ENCODE data around the gene PTPN3. TPM values are rescaled to one million over a fixed set of nuclear protein-coding genes. Genes with fewer than 3 reads are reported as not detected.

Gene PTPN3
- total RNA-seq, 1 experiment from 2014 or later = 1.1 TPM

- no peaks in the 10 kb centered on the region for H3K4me1 ChIP-seq (ENCODE audit: insufficient read depth, low read length, poor library complexity, severe bottlenecking)
- no peak for DNase-seq (ENCODE audit: low spot score)
- no peak overlapping the region for H3K27ac ChIP-seq (ENCODE audit: low read depth, low read length, poor library complexity, severe bottlenecking)
- no TSS peak for BruUV-seq (replicated peaks)
- no peaks in the 10 kb centered on the region for H3K36me3 ChIP-seq (ENCODE audit: insufficient read depth, low read length, poor library complexity, severe bottlenecking)
- intact Hi-C loops (cut with micrococcal nuclease; ENCODE audit: unreplicated experiment) = no loop called here
- H3K9me3 ChIP-seq (ENCODE audit: low read depth, low read length, poor library complexity, severe bottlenecking) = no peaks in the 10 kb centered on the region
- H3K27me3 ChIP-seq (replicated peaks; ENCODE audit: insufficient read depth, low read depth, low read length, poor library complexity) = no peaks in the 10 kb centered on the region
- CTCF ChIA-PET = interaction anchor here (0.6 kb wide), 1 partner anchor 13 kb away, joined by 3 read pairs; no protein-coding TSS in a partner anchor
- H3K4me3 ChIP-seq (ENCODE audit: low read depth, low read length, poor library complexity, severe bottlenecking) = no peak overlapping the region
- TF ChIP-seq CTCF (conservative IDR thresholded peaks at IDR 0.05; ENCODE audit: low read depth, low read length) (no peak), EZH2 (IDR thresholded peaks at IDR 0.05; ENCODE audit: borderline replicate concordance, low read depth, low read length, poor library complexity, severe bottlenecking) (no peak)
- POLR2A ChIA-PET (ENCODE audit: low non-redundant PET) = no interaction called here
Observed at GRCh38 chr9:109453210-109453842, 44.8 kb downstream of the PTPN3 start.

- Histone ChIP-seq H3K4me1 (ENCODE audit: insufficient read depth, low read length, poor library complexity, severe bottlenecking) (no peaks in the 10 kb centered on the region), H3K27ac (ENCODE audit: low read depth, low read length, poor library complexity, severe bottlenecking) (no peak overlapping the region), H3K4me3 (ENCODE audit: low read depth, low read length, poor library complexity, severe bottlenecking) (no peak overlapping the region), H3K9me3 (ENCODE audit: low read depth, low read length, poor library complexity, severe bottlenecking) (no peaks in the 10 kb centered on the region), H3K27me3 (replicated peaks; ENCODE audit: insufficient read depth, low read depth, low read length, poor library complexity) (no peaks in the 10 kb centered on the region), H3K36me3 (ENCODE audit: insufficient read depth, low read length, poor library complexity, severe bottlenecking) (no peaks in the 10 kb centered on the region)
- TF ChIP-seq CTCF (conservative IDR thresholded peaks at IDR 0.05; ENCODE audit: low read depth, low read length) (no peak), EZH2 (IDR thresholded peaks at IDR 0.05; ENCODE audit: borderline replicate concordance, low read depth, low read length, poor library complexity, severe bottlenecking) (no peak)
- no TSS peak for BruUV-seq (replicated peaks)
- ChIA-PET CTCF (interaction anchor here (0.6 kb wide), 1 partner anchor 12 kb away, joined by 3 read pairs; no protein-coding TSS in a partner anchor), POLR2A (ENCODE audit: low non-redundant PET) (no interaction called here)
- DNase-seq (ENCODE audit: low spot score) = no peak
- intact Hi-C loops (cut with micrococcal nuclease; ENCODE audit: unreplicated experiment) = no loop called here
Observed at GRCh38 chr9:109452761-109453160, 45.3 kb downstream of the PTPN3 start.

GRCh38 chr9:109451311-109452025, 46.6 kb downstream of the PTPN3 start:
- ChIA-PET POLR2A (ENCODE audit: low non-redundant PET) (no interaction called here), CTCF (interaction anchor here (0.6 to 1.5 kb wide), 3 partner anchors 11 to 50 kb away, joined by 3 read pairs; no protein-coding TSS in a partner anchor)
- intact Hi-C loops (cut with micrococcal nuclease; ENCODE audit: unreplicated experiment) = no loop called here

More at GRCh38 chr9:109451311-109452025, 46.6 kb downstream of the PTPN3 start:
- no peak overlapping the region for H3K4me3 ChIP-seq (ENCODE audit: low read depth, low read length, poor library complexity, severe bottlenecking)
- H3K27ac ChIP-seq (ENCODE audit: low read depth, low read length, poor library complexity, severe bottlenecking) = no peak overlapping the region
- no peaks in the 10 kb centered on the region for H3K36me3 ChIP-seq (ENCODE audit: insufficient read depth, low read length, poor library complexity, severe bottlenecking)
- no peaks in the 10 kb centered on the region for H3K27me3 ChIP-seq (replicated peaks; ENCODE audit: insufficient read depth, low read depth, low read length, poor library complexity)
- H3K4me1 ChIP-seq (ENCODE audit: insufficient read depth, low read length, poor library complexity, severe bottlenecking) = no peaks in the 10 kb centered on the region
- BruUV-seq (replicated peaks) = no TSS peak
- no peak for DNase-seq (ENCODE audit: low spot score)
- no peak for TF ChIP-seq CTCF (conservative IDR thresholded peaks at IDR 0.05; ENCODE audit: low read depth, low read length)
- TF ChIP-seq EZH2 (IDR thresholded peaks at IDR 0.05; ENCODE audit: borderline replicate concordance, low read depth, low read length, poor library complexity, severe bottlenecking) = no peak
- no peaks in the 10 kb centered on the region for H3K9me3 ChIP-seq (ENCODE audit: low read depth, low read length, poor library complexity, severe bottlenecking)
